HG03097 (cell line): ENCODE data around the gene LIME1.
"Not testable (repeated sequence)": the region's sequence is repeated elsewhere in the genome, so short reads cannot be mapped to it uniquely, and the experiment has no call there.

Experiments
- ATAC-seq: cut with Tn5 transposase; IDR thresholded peaks from one replicate; pipeline ENCODE4 v1.9.1; 2021; ENCODE audit not compliant: unreplicated experiment, low FRiP score

Gene LIME1

DNA sequence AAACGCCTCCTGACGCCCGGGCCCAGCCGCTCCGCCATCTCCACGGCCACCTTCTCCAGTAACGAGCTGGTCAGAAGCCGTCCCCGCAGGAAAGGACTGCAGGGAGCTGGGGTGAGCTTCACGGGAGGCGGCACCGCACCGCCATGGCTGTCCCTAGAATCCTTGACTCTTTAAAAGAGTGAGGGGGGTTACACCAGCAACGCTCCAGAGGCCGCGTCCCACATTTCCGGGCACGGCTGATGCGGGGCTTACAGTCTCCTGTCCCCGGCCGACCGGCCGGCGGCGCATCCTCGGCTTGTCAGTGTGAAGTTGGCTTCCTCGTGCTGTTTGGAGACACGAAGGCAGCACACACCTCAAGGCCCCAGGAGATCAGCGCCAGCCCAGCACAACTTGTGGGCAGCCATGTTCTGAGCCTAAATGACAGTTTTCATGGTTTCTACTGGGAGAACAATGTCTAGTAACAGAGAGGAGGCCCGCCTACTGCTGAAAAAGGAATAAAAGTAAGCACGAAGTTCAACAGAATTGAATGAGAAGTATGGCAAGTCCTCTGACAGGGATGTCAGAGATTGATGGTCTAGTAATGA, 33.5 kb downstream of the LIME1 start:
- no peak for ATAC-seq

DNA sequence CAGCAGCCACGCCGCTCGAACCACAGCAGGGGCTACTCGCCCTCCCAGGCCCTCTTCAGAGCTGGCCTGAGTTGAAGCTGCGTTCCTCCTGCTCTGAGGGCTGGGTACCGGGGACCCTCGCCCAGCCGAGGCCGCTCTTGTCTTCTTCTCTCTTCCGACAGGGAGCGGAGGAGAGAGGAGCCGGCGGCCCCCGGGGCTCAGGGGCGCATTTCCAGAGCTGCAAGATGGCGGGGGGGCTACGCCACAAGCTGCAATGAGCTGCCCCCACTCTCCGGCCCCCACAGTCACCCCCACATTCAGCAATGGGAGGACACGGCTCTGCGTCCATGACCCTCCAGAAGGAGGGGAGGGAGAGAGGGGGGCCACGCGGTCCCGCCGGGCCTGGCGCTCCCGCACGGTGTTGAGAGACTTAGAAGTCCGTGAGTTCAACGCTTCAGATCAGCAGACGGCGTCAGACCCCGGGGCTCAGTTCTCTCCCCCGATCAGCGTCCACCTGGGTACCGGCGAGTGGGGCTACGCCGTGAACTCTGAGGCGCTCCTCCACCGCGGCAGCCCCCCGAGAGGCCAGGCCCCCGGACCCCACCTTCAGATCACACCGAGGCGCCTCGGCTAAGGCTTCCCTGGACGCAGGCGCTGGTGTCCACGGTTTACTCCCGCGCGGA, 34.7 kb downstream of the LIME1 start:
- no peak for ATAC-seq

GRCh38 chr20:63772781-63773518, 36.5 kb downstream of the LIME1 start:
- no peak for ATAC-seq

DNA sequence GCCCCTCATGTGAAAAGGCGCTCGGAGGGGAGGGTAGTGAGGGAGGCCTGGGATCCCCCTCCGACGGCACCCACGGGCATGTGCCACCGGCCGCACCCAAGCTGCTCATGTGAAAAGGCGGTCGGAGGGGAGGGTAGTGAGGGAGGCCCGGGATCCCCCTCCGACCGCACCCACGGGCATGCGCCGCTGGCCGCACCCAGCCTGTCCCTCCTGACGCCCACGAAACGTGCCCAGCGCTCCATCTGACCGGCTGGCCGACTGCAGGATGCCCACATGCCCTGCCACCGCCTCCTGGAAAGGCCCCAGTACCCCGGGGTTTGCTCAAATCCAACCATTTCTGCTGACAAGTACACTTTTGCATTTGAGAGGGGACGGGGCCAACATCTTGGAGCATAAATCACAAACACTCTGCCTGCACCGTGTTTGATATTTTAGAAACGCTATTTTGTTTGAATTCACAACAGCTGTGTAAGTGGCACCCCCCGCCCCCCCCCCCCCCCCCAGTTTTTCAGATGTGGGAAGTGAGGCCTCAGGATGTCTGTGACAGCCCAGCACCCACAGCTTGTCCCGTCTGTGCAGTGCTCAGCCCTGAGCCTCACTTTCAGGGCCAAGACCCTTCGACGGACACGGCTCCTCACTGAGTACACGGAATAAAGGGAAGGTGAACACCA, 37.2 kb downstream of the LIME1 start:
- no peak for ATAC-seq

DNA sequence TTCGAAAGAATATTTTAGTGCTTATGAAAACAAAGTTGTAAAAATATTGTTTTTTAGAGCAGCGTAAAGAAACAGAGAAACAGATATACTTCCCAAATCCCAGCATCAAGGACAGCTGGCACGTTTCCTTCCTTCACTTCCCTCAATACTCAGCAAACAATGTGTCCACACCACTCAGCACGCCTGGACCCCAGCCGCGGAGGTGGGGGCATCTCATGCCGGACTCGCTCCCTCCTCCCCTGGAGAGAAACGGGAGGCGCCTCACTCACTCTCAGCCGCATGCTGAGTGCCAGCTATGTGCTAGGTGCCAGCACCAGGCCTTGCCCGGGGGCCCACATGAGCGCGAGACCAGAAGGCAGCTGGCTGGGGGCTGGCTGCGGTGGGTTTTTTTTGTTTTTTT, 37.8 kb downstream of the LIME1 start:
- no peak for ATAC-seq

DNA sequence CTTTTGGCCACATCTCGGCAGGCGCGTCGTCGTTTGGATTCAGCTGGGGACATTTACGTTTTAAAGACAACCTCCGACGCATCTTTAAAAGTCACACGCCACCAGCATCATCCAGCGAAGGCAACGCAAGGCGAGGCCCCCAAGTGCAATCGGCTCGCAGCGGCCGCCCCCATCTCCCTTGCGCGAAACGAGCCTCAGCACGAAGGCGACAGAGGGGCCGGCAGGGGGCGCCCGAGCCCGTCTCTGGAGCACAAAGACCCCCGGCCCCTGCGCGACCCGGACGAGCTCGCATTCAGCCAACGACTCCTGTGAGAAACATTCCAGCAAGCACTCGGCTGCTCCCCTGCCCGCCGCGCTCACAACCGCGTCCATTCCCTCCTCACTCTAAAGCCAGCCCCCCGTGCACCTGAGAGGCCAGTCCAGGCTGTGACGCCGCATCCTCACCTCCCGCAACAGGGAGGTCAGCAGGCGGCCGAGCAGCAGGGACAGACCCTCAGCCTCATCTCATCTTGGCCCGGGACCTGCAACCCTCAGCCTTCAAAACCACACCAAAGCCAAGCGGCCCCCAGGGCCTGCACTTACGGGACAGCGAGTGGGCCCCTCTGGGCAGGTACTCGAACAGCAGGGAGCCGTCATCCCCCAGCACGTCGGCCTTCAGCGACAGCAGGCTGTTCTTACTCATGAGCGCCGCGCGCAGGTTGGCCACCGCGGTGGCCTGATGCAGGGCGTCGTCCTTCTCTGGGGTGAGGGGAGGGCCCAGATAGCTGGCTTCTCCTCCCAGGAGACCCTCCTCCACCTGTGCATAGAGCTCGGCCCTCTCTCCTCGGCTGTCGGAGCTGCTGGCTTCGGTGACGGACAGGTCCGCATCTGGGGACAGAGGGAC, 38.9 kb downstream of the LIME1 start:
- no peak for ATAC-seq

DNA sequence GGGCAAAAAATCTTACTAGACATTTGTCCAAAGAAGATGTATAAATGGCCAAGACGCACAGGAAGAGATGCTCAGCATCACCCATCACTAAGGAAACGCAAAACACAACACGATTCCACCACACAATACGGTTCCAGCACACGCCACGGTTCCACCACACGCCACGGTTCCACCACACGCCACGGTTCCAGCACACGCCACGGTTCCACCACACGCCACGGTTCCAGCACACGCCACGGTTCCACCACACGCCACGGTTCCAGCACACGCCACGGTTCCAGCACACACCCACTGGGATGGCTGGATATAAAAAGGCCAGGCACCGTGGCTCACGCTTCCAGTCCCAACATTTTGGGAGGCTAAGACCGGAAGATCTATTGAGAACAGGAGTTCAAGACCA, 40.4 kb downstream of the LIME1 start:
- ATAC-seq = not testable (repeated sequence)

DNA sequence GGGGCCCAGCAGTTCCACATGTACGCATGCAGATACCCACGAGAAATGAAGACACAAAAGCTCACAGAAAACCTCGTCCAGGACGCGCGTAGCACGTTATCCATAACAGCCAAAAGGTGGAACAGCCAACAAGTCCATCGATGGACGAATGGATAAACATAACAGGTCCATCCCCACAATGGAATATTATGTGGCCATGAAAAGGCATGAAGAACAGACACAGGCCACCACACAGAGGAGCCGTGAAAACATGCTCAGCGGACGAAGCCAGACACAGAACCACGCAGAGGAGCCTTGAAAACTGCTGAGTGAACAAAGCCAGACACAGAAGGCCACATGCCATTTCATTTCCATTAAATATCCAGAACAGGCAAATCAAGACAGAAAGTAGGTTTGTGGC, 41.1 kb downstream of the LIME1 start:
- ATAC-seq = no peak

DNA sequence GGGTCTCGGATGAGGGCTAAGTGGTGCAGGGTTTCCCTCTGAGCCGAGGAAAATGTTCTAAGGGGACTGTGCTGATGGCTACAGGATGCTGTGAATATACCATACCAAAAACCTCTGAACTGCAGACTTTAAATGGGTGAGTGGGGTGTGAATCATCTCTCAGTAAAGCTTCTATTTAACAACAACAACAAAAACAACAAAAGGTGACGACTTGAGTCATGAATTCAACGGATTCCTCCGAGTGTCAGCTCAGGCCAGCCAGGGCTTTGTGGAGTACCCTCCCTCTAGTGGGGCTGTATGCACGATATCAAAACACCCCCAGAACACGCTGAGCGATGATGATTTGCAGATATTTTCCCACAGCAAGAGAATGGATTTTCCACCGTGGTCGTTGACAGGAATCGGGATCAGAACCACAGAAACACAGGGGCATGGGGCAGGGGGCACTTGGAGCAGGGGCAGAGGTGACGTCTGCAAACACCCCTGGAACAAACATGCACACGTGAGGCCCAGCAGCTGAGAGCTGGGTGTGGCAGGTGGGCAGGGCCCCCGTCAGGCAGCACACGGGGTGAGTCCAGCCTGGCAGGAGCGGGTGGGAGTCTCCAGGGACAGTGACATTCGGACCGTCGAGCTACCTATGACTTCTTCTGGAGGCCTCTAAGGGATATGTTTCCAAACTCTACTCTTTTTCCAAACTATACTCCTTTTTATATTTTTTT, 41.7 kb downstream of the LIME1 start:
- ATAC-seq = no peak

GRCh38 chr20:63778857-63779256, 42.4 kb downstream of the LIME1 start:
- ATAC-seq = no peak

DNA sequence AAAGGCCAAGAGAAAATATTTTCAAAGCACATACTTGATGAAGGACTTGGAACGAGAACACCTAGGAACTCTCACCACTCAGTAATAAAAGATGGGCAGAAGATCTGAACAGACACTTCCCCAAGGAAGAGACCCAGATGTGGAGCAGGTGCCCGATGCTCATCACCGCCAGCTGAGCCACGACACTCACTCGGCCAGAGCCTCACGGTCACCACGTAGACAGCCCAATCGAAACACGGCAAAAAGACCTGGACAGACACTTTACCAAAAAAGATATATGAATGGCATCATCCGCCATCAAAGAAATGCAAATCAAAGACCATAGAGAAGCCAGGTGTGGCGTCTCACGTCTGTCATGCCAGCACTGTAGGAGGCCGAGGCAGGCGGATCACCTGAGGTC, 44.7 kb downstream of the LIME1 start:
- ATAC-seq = no peak

GRCh38 chr20:63782051-63782471, 45.6 kb downstream of the LIME1 start:
- no peak for ATAC-seq

DNA sequence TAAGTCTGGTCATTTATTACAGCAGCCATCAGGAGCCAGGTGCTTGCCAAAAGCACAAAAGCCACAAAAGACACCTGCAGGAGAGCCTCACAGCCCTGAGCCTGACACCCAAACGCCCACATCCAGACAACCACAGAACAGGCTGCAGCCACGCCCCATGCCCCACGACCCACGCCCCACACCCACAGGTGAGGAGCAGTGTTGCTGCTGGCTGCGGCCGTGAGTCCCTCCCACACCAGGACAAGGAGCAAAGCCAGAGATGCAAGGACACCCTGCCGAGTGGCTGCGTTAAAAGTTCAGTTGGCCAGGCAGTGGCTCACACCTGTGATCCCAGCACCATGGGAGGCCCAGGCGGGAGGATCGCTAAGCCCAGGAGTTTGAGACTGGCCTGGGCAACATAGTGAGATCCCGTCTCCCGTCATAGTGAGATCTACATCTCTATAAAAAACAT, 46.1 kb downstream of the LIME1 start:
- no peak for ATAC-seq

DNA sequence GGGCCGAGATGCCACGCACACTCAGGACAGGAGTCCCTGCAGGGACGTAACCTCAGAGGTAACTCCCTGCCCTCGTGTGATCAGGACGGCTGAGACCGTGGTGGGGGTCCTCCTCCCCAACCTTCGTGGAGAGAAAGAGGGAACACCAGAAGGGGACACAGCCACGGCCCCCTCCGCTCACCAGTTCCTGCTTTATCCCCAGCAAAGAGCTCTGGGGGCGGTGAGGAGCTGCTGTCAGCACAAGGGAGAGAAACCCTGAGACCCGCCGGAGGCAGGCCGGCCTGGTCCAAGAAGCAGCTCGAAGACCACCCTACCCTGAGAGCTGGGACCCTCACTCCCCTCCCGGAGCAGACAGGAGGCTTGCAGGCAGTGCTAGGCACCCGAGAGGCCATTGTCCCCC, 47.5 kb downstream of the LIME1 start:
- ATAC-seq = no peak

DNA sequence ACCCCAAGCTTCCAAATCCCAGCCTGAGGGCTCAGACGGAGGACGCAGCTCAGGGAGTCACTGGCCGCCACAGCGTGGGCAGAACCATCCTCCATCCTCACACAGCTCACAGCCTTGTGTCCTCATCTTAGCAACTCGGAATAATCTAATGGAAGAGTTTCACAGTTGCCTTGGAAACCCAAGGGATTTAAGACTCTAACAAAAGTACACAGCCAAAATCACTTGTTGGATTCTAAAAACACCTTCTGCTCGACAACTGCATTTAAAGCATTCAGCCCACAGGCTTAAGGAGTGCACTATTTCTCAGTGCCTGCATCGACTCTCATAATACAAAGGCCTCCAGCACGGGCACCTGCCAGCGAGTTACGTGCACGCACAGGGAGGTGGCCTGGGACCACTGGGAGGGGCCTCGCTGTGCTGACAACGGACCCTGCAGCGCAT, 49.2 kb downstream of the LIME1 start:
- no peak for ATAC-seq

- ATAC-seq = no peak
Observed at GRCh38 chr20:63787302-63787701, 50.8 kb downstream of the LIME1 start.

- ATAC-seq = no peak
Observed at GRCh38 chr20:63787749-63788148, 51.3 kb downstream of the LIME1 start.
